HL-60 (cell line): ENCODE measurements around the gene TUBA3D.
"Not testable (repeated sequence)": the region's sequence is repeated elsewhere in the genome, so short reads cannot be mapped to it uniquely, and the experiment has no call there.

ENCODE experiments used
- POLR2AphosphoS5 ChIP-seq: IDR thresholded peaks from 2 replicates; pipeline ENCODE4 v1.6.1; 2012; ENCODE audit warnings: low read depth
- TF ChIP-seq, protein P1 (sequence below): IDR thresholded peaks from one replicate; pipeline ENCODE4 v1.5.1; 2011; ENCODE audit warnings: low read length, control low read depth, inconsistent platforms; ENCODE audit not compliant: insufficient read depth
- TF ChIP-seq, protein P2 (sequence below): IDR thresholded peaks from 2 replicates; pipeline ENCODE4 v1.6.1; 2012; ENCODE audit warnings: low read depth; ENCODE audit not compliant: insufficient replicate concordance

DNA sequence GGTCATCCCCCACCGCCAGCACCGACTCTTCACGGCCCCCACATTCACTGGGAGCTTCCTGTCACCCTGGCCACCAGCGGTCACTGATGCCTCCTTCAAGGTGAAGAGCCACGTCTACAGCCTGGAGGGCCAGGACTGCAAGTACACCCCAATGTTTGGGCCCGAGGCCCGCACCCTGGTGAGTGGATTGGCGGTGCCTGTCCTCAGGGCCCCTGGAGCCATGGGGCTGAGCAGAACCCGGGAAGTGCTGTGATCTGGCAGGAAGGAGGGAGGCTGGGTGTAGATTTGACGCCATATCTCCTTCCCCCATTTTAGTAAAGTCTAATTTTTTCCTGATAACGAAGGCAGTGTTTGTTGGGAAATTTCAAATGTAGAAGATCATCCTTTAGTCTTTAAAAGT, 42.6 kb downstream of the TUBA3D start:
- TF ChIP-seq, protein P1, sequence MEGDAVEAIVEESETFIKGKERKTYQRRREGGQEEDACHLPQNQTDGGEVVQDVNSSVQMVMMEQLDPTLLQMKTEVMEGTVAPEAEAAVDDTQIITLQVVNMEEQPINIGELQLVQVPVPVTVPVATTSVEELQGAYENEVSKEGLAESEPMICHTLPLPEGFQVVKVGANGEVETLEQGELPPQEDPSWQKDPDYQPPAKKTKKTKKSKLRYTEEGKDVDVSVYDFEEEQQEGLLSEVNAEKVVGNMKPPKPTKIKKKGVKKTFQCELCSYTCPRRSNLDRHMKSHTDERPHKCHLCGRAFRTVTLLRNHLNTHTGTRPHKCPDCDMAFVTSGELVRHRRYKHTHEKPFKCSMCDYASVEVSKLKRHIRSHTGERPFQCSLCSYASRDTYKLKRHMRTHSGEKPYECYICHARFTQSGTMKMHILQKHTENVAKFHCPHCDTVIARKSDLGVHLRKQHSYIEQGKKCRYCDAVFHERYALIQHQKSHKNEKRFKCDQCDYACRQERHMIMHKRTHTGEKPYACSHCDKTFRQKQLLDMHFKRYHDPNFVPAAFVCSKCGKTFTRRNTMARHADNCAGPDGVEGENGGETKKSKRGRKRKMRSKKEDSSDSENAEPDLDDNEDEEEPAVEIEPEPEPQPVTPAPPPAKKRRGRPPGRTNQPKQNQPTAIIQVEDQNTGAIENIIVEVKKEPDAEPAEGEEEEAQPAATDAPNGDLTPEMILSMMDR = not testable (repeated sequence)
- TF ChIP-seq, protein P2, sequence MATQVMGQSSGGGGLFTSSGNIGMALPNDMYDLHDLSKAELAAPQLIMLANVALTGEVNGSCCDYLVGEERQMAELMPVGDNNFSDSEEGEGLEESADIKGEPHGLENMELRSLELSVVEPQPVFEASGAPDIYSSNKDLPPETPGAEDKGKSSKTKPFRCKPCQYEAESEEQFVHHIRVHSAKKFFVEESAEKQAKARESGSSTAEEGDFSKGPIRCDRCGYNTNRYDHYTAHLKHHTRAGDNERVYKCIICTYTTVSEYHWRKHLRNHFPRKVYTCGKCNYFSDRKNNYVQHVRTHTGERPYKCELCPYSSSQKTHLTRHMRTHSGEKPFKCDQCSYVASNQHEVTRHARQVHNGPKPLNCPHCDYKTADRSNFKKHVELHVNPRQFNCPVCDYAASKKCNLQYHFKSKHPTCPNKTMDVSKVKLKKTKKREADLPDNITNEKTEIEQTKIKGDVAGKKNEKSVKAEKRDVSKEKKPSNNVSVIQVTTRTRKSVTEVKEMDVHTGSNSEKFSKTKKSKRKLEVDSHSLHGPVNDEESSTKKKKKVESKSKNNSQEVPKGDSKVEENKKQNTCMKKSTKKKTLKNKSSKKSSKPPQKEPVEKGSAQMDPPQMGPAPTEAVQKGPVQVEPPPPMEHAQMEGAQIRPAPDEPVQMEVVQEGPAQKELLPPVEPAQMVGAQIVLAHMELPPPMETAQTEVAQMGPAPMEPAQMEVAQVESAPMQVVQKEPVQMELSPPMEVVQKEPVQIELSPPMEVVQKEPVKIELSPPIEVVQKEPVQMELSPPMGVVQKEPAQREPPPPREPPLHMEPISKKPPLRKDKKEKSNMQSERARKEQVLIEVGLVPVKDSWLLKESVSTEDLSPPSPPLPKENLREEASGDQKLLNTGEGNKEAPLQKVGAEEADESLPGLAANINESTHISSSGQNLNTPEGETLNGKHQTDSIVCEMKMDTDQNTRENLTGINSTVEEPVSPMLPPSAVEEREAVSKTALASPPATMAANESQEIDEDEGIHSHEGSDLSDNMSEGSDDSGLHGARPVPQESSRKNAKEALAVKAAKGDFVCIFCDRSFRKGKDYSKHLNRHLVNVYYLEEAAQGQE = not testable (repeated sequence)
- not testable (repeated sequence) for TF ChIP-seq POLR2AphosphoS5
